Smooth muscle cell of the pulmonary artery (primary cell): Measurements from ENCODE around the gene ETNK2. TPM values are rescaled to one million over a fixed set of nuclear protein-coding genes. Genes with fewer than 3 reads are reported as not detected.

ENCODE experiments used
- total RNA-seq: library from RNA; depleted of rRNA; stranded (reverse); fragments of >200 nt; gene quantifications from 2 replicates; pipeline ENCODE4 v1.2.3, GENCODE V29; 2014

Gene ETNK2, protein sequence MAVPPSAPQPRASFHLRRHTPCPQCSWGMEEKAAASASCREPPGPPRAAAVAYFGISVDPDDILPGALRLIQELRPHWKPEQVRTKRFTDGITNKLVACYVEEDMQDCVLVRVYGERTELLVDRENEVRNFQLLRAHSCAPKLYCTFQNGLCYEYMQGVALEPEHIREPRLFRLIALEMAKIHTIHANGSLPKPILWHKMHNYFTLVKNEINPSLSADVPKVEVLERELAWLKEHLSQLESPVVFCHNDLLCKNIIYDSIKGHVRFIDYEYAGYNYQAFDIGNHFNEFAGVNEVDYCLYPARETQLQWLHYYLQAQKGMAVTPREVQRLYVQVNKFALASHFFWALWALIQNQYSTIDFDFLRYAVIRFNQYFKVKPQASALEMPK
- total RNA-seq = 0.78 and 1.5 TPM in 2 replicates

DNA sequence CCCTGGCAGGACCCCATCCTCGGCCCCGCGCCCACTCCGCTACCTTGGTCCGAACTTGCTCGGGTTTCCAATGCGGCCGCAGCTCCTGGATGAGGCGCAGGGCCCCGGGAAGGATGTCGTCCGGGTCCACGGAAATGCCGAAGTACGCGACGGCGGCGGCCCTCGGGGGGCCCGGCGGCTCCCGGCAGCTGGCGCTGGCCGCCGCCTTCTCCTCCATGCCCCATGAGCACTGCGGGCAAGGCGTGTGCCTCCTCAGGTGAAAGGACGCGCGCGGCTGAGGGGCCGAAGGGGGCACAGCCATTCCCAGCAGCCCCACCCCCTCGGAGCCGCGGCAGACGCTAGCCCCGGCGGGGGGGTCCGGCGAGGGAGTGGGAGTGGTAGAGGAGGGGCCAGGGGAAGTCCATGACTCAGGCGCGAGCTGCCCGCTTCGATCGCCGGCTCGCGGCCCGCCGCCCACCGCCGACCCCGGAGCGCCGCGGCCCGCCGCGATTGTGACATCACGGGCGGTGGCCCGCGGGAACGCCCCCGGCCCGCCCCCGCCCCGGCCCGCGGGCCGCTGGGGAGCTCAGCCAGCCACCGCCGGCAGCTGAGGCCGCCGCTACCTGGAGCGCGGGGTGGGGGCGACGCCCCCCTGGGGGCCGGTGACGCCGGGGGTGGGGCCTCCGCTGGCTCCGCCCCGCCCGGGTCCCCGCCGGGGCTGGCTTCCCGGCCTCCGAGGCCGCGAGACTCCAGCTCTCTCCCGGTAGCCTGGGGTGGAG lies at the start of gene ETNK2:
ETNK2 (minus strand) TSS at position 493 of the 758 bp plus-strand sequence; CDS start at position 301, 192 bp downstream.

DNA sequence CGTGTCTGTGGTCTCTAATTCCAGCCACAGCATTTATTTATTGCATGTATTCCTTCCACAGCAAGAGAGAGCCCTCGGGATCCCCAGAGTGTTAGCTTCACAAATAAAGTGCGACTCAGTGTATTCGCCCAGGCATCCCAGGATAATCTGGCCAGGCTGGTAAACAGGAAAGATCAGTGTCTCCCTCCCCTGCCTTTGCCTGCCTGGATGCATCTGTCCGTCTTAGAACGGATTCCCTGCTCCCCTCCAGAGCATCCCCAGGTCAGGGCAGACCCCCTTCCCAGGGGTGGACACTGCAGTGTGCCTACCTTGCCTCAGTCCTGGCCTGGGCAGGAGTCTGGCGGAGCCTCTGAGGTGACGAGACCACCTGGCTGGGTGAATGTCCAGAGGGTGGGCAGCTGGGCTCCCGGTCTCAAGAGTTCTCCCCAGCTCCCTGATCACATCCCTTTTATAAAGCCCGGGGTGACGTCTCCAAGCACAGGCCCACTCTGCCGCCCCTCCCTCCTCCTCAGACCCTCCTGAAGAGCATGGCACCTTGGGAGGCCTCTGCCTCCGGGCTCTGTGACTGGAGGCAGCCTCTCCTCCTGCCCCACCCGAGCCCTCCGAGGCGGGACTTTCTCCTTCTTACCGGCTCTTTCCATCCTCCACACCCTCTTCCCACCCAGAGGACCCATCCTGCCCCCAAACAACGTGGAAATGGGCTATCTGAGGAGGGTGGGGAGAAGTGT lies 44.4 kb upstream of the ETNK2 start, which contains the start of gene KISS1:
KISS1 (minus strand) TSS at position 424 of the 728 bp plus-strand sequence. CDS start 3,615 bp downstream, outside the sequence.

DNA sequence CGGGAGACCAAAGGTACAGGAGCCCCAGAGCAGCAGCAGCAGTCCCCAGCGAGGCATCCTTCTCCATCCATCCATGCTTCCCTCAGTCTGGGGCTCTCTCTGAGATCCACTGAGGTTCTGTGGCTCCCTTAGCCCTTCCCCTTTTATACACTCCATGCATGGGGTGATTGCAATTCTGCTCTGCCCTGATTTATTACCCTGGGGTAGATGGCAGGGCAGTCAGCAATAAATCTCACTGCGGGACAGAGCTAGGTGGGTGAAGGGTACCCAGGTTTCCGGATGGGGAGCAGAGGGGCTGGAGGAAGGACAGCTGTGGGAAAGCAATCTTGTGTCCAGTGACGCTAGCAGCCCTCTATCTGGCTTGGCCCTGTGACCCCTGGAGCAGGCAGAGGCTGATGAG lies 14.4 kb upstream of the ETNK2 start, which contains the start of gene REN:
REN (minus strand) TSS at position 119 of the 400 bp plus-strand sequence; CDS start at position 75, 44 bp downstream.

Other genes with a start within 250 kb of the ETNK2 start
- 7.6 and 7.9 TPM in 2 replicates for gene SOX13, start 78.9 kb downstream of the ETNK2 start, total RNA-seq
- not detected in 2 replicates for gene REN, start 14.3 kb upstream of the ETNK2 start, total RNA-seq
- not detected in 2 replicates for gene KISS1, start 44.4 kb upstream of the ETNK2 start, total RNA-seq
- gene GOLT1A, start 61.9 kb upstream of the ETNK2 start, total RNA-seq = not detected in 2 replicates
- 0.63 and 1.4 TPM in 2 replicates for gene PLEKHA6, start 207.9 kb upstream of the ETNK2 start, total RNA-seq